Mucosa of stomach (tissue), 1 donor: Measurements from ENCODE around the gene GRM5.
"Not testable (repeated sequence)": the region's sequence is repeated elsewhere in the genome, so short reads cannot be mapped to it uniquely, and the experiment has no call there.

Experiments
- H3K27me3 ChIP-seq: one replicate; pipeline ENCODE4 v1.7.0; 2013; ENCODE audit warnings: mild to moderate bottlenecking, low read length; ENCODE audit not compliant: control insufficient read depth, insufficient read depth
- H3K36me3 ChIP-seq: one replicate; pipeline ENCODE4 v1.7.0; 2013; ENCODE audit warnings: low read length; ENCODE audit not compliant: control insufficient read depth, insufficient read depth
- H3K4me1 ChIP-seq: one replicate; pipeline ENCODE4 v1.7.0; 2013; ENCODE audit warnings: mild to moderate bottlenecking, low read length; ENCODE audit not compliant: control insufficient read depth, insufficient read depth
- H3K4me3 ChIP-seq: one replicate; pipeline ENCODE4 v1.7.0; 2013; ENCODE audit warnings: low read length
- H3K9ac ChIP-seq: one replicate; pipeline ENCODE4 v1.7.0; 2013; ENCODE audit warnings: mild to moderate bottlenecking, low read length, moderate library complexity
- H3K9me3 ChIP-seq: one replicate; pipeline ENCODE4 v1.7.0; 2013; ENCODE audit warnings: mild to moderate bottlenecking, low read length, moderate library complexity; ENCODE audit not compliant: control insufficient read depth
- donor health status: Pancreatic carcinoma.

Gene GRM5

DNA sequence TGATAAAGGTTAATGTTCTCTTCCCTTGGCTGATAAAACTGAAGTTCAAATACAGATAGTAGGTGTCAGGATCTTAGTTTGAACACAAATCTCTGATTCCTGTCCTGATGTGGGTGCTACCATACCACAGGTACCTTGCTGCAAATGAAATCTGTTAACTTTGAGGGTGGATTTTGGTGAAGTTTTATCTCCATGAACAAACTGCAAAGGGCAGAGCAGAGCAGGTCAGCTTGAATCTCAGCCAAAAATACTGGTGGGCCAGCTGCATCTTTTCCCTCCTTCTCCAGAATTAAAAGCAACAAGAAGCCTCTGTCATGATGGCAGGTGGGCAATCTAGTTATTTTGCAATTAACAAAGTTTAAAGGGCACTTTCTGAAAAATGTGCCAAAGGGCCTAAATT lies 214.2 kb downstream of the GRM5 start:
- H3K9me3 ChIP-seq, H3K36me3 ChIP-seq, H3K4me3 ChIP-seq, H3K4me1 ChIP-seq, H3K9ac ChIP-seq, H3K27me3 ChIP-seq: not testable (repeated sequence)

DNA sequence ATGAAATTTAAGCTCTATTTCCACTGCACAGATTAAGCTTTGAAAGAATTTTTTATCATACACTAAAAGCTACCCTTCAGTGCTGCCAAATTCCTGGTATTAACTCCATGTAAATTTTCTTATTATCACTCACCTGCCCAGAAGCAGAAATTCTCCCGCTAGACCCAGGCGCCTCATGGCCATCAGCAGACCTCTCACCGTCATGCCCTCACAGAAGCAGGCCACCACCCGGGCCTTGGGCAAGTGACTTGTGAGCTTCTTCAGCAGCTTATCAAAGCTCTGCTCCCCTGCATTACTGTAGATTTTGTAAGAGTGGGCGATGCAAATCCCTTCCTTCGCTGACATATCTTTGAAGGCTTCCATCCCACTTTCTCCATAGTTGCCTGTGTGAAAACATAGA lies 216.0 kb downstream of the GRM5 start:
- H3K9me3 ChIP-seq, H3K27me3 ChIP-seq, H3K36me3 ChIP-seq, H3K4me3 ChIP-seq, H3K4me1 ChIP-seq, H3K9ac ChIP-seq: not testable (repeated sequence)

DNA sequence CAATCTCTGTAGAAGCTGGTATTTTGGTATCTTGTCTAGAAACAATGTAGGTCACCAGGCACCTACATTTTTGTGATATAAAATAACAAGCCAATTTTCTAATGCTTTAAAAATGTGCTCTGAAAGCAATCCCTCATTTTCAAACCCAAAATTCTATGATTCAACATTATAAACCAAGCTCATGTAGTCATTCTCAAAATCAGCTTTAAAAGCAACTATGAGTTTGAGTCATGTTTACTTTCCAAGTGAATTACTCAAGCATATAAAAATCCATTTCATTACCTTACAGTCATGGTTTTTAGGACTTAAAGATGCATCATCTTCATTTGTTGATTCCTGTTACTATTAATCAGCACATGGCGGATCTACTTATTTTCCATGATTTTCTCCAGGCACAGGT lies 216.4 kb downstream of the GRM5 start:
- H3K27me3 ChIP-seq, result no peaks in the 10 kb centered on the region
- no peak overlapping the region for H3K4me3 ChIP-seq
- H3K9ac ChIP-seq, result no peak overlapping the region
- no peaks in the 10 kb centered on the region for H3K36me3 ChIP-seq
- no peaks in the 10 kb centered on the region for H3K4me1 ChIP-seq
- no peaks in the 10 kb centered on the region for H3K9me3 ChIP-seq

DNA sequence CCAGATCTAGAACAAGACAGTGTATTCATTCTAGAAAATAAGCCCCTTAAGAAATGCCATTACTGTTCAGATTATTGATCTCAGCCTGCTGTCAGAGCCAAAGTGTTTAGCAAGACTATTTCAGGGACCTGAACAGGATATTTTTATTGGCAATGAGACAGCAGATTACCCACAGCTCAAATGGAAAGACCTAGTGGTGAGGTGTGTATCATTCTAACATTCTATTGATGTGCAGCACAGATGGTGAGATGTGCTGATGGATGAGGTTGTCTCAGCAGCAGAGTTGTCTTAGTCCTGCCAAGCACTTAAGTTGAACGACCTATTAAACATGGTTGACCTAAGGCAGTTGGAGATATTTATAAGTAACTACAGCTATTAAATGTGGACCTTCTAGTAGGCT lies 219.5 kb downstream of the GRM5 start:
- H3K9ac ChIP-seq, H3K4me1 ChIP-seq, H3K4me3 ChIP-seq, H3K27me3 ChIP-seq, H3K36me3 ChIP-seq, H3K9me3 ChIP-seq: not testable (repeated sequence)

DNA sequence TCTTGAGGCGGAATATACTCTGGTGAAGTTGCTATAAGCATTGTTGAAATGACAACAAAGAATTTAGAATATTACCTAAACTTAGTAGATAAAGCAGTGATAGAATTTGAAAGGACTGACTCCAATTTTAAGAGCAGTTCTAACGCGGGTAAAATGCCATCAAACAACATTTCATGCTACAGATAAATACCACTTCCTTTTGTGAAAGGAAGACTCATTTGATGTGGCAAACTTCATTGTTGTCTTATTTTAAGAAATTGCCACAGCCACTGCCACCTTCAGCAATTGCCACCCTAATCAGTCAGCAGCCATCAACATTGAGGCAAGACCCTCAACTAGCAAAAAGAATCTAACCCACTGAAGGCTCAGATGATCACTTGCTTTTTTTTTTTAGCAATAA lies 220.8 kb downstream of the GRM5 start:
- H3K4me3 ChIP-seq, H3K27me3 ChIP-seq, H3K4me1 ChIP-seq, H3K9me3 ChIP-seq, H3K9ac ChIP-seq, H3K36me3 ChIP-seq: not testable (repeated sequence)

DNA sequence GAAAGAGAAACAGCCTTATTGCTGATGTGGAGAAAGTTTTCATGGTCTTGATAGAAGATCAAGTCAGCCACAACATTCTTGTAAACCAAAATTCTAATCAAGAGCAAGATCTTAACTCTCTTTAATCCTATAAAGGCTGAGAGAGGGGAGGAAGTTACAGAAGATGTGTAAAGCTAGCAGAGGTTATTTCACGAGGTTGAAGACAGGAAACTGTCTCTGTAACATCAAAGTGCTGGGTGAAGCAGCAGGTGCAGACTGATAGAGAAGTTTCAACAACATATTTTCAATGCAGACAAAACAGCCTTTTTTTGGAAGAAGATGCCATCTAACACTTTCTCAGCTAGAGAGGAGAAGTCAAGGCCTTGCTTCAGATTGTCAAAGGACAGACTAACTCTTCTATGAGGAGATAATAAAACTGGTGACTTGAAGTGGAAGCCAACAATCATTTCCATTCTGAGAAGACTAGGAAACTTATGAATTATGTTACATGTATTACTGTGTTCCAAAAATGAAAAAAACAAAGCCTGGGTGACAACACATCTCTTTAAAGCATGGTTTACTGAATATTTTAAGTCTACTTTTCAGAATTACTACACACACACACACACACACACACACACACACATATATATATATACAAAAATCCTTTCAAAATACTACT lies 221.9 kb downstream of the GRM5 start:
- H3K27me3 ChIP-seq, H3K4me1 ChIP-seq, H3K9ac ChIP-seq, H3K9me3 ChIP-seq, H3K36me3 ChIP-seq, H3K4me3 ChIP-seq: not testable (repeated sequence)

DNA sequence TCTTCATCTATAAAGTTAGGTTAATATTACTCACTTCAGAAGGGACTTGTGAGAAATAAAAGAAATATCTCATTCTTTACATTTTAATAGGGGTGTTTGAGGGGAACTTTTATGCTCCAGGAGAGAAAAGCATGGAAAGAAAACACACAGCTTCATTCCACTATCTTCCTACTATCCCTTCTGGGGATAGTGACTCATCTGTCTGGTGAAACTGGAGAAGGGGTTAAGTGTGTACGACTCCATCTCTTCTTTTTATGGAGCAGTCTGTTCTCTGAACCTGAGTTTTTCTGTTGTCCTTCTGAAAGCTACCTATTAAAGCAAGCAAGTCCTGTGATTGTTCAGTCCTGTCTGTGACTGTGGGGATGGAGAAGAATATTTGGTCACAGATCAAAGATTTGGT lies 227.6 kb downstream of the GRM5 start:
- H3K4me3 ChIP-seq, H3K27me3 ChIP-seq, H3K9me3 ChIP-seq, H3K36me3 ChIP-seq, H3K9ac ChIP-seq, H3K4me1 ChIP-seq: not testable (repeated sequence)

DNA sequence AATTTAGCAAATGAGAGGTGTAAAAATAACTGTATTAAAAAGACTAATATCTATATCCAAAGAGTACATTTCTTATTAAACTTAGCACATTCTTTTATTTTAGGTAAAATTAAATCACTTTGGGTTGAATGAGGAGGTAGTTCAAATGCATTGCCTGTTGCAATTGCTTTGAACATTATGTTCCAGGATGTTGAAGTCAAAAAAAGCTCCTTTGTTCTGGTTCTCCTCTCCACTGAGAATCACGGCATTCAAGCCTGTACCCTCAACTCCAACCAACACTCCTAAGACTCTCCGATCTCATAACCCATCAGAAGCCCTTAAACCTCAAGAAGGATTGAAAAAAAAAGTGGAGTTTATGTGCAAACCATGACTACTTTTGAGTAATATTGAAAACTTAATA lies 230.1 kb downstream of the GRM5 start:
- H3K9me3 ChIP-seq, H3K9ac ChIP-seq, H3K27me3 ChIP-seq, H3K4me1 ChIP-seq, H3K4me3 ChIP-seq, H3K36me3 ChIP-seq: not testable (repeated sequence)

DNA sequence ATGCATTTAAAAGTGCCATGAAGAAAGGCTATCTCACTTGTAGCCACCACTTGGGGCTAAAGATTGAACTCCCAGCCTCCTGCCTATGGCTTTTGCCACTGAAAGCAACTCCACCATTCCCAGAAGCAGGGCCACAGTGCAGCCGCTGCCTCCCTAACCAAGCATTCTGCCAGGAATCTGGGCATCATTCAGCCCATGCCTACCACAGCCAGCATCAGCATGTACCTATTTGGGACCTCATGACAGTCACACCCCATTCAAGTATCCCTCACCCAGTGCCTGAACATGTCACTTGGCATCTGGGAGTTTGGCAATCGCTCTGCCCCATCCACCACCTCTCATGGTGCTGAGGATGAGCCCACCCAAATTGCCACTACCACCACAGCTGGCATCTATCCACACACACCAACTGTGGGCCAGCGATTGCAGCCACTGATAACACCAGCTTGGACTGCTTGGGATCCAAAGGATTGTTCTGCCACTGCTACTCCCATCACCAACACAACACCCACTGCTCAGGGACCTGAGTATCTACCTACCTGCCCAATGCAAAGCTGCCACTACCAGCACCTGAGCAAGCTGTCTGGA lies 234.4 kb downstream of the GRM5 start:
- no peaks in the 10 kb centered on the region for H3K4me1 ChIP-seq
- no peak overlapping the region for H3K4me3 ChIP-seq
- no peaks in the 10 kb centered on the region for H3K9me3 ChIP-seq
- H3K9ac ChIP-seq, result no peak overlapping the region
- no peaks in the 10 kb centered on the region for H3K36me3 ChIP-seq
- no peaks in the 10 kb centered on the region for H3K27me3 ChIP-seq

DNA sequence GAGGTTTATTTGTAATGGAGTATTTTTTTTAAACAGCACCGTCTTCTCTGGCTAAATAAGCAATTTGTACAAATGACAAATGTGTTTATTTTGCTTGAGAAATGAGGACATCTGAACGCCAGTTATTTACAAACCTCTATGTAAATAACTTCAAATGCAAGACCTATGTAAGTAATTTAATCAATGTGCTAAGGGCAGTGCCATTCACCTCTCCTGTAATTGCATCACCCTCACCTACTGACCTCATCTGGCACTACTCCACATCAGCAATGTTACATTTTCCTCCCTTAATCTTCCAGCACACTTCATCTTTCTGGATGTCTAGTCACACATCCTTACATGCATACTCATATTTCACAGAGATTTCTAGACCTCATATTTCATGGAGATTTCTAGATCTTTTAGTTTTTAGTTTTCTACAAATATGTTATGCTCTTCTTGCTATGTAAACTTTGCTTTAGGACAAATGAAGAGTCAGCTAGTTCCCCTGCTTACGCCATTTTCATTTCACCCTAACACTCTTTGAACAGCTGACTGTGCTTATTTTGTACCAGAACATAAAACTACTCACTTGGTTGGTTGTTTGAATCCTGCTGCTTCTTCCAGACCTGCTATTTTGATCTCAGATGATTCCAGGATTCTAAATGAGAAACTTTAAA lies 238.6 kb downstream of the GRM5 start:
- no peak overlapping the region for H3K4me3 ChIP-seq
- H3K9me3 ChIP-seq, result no peaks in the 10 kb centered on the region
- no peaks in the 10 kb centered on the region for H3K27me3 ChIP-seq
- H3K9ac ChIP-seq, result no peak overlapping the region
- no peaks in the 10 kb centered on the region for H3K36me3 ChIP-seq
- H3K4me1 ChIP-seq, result no peaks in the 10 kb centered on the region

DNA sequence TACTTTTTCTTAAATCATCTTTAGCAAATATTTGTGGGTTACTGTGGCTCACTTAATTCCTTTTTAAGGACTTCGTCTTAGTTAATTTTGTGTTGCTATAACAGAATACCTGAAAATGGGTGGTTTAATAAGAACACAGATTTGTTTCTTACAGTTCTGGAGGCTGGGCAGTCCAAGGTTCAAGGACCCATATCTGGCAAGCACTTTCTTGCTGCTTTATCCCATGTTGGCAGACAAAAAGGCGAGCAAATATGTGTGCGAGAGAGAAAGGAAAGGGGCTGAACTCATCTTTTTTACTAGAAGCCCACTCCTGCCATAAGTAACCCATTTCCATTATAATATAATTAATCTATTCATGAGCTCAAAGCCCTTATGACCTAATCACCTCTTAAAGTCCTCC lies 246.2 kb downstream of the GRM5 start:
- no peak overlapping the region for H3K4me3 ChIP-seq
- H3K27me3 ChIP-seq, result no peaks in the 10 kb centered on the region
- H3K9me3 ChIP-seq, result no peaks in the 10 kb centered on the region

DNA sequence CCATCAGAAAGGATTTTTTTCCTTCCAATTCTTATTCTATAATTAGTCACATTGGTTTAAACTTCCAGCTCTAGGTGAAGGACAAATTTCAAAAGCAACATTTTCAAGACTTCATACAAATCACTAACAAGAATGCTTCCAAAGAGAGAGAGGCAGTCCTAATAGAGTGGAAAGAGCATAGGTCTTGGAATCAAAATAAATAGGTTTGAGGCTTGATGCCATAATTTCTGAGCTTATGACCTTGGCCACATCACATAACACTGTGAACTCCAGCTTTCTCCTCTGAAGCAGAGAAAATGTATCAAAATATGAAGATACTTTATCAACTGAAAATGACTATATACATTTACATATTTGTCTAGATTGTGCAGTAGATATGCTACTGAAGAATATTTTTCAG lies 246.8 kb downstream of the GRM5 start:
- Histone ChIP-seq H3K9ac (no peak overlapping the region), H3K9me3 (no peaks in the 10 kb centered on the region), H3K4me1 (no peaks in the 10 kb centered on the region), H3K27me3 (no peaks in the 10 kb centered on the region), H3K36me3 (no peaks in the 10 kb centered on the region), H3K4me3 (no peak overlapping the region)

More for the DNA sequence above, 246.2 kb downstream of the GRM5 start:
- Histone ChIP-seq H3K36me3 (no peaks in the 10 kb centered on the region), H3K9ac (no peak overlapping the region), H3K4me1 (no peaks in the 10 kb centered on the region)
